Activated CD8-positive, alpha-beta memory T cell treated with anti-CD3 and anti-CD28 coated beads, Interleukin-2, amount 50 U/mL, for 1 hour (primary cell): Measurements from ENCODE around the gene PLA1A.
"Not testable (repeated sequence)": the region's sequence is repeated elsewhere in the genome, so short reads cannot be mapped to it uniquely, and the experiment has no call there.

Source experiments
- DNase-seq: peaks from one replicate; pipeline ENCODE4 v3.0.0-alpha.2; 2020; ENCODE audit errors: extremely low read depth

Gene PLA1A

DNA sequence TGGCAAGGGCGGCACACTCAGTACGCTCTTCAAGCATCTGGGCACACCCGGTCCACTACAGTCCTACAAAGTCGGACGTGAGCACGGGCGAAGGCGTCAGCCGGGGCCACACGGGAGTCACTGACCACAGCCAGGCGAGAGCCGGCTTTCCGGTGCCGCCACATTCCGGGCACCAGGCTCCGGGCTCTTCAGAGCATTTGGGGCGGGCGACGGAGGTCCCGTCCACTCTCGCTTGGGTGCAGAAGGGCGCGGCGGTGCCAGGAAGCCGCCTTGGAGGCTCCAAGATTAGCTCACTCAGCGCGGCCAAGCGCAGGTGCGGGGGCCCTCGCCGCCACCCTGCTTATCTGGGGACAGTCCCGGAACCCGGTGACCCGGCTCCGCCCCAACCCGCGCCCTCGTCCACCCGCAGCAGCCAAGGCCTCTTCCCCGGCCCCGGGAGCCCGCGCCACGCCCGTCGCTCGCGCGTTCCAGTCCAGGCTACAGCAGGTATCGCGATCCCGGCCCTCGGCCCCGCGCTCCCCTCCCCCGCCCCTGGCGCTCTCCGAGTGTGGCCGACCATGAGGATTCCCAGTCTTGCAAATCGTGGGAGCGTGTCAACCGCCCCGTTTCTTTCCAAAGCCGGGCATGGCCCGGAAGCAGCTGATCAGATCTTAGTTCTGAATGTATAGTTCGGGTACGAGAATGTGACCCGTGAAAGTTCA is 18.2 kb upstream of the PLA1A start, which contains the start of gene ADPRH:
Gene ADPRH, plus strand, starts transcription at position 127 of the 701 bp plus-strand sequence. CDS start 2,678 bp downstream, outside the sequence.
- no peak for DNase-seq

DNA sequence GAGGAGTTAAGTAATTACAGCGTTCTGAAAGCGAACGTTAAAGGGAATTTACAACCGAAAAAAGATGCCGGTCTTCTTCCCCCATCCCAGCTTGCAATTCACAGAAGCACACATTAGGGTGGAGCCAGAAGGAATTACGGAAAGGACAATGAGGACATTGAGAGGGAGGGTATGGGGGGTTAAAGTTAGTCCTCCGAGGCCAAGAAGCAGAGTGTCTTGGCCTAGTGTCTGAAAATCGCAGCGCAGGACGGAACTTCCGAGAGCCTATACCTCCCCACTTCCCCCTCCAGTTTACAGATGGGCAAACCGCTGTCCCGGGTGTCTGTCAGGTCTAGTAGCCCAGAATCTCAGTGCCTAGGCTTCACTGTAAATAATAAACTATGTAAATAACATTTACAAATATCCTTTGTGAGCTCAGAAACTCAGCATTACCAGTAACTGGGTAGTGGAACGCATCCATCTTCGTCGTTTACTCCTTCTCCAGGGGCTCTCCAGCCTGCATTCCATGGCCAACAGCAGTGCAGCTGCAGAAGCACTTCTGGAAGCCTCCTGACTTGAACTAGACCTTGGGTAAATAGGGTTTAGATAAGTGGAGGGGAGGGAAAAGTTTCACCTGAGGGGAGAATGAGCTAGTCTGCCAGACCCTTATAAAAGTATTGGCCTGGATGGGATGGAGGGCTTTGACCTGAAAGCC is 17.5 kb upstream of the PLA1A start:
- DNase-seq = no peak

DNA sequence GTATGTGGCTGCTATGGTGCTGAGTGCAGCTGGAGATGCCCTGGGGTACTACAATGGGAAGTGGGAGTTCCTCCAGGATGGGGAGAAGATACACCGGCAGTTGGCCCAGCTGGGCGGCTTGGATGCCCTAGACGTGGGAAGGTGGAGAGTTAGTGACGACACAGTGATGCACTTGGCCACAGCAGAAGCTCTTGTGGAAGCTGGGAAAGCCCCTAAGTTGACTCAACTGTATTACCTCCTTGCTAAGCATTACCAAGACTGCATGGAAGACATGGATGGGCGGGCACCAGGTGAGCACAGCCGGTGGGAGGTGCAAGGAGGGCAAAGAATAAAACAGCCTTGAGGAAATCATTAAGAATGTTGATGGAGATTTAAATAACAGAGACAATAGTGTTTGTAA is 15.5 kb upstream of the PLA1A start:
- DNase-seq = no peak

DNA sequence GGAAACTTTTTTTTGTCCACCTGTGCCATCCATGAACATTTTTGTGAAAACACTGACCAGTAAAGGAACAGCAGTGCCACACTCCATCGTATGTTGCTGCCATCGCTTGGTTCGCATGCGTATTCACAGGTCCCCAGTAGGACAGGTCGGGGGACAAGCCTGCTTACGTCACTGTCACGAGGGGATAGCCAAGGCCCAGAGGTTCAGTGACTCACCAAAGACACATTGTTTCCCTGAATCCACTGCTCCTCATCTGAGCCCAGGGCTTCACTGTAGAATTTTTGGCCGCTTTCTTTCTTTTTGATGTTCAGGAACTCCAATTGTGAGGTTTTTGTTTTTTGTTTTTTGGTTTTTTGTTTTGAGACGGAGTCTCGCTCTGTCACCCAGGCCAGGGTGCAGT is 12.5 kb upstream of the PLA1A start:
- DNase-seq = no peak

DNA sequence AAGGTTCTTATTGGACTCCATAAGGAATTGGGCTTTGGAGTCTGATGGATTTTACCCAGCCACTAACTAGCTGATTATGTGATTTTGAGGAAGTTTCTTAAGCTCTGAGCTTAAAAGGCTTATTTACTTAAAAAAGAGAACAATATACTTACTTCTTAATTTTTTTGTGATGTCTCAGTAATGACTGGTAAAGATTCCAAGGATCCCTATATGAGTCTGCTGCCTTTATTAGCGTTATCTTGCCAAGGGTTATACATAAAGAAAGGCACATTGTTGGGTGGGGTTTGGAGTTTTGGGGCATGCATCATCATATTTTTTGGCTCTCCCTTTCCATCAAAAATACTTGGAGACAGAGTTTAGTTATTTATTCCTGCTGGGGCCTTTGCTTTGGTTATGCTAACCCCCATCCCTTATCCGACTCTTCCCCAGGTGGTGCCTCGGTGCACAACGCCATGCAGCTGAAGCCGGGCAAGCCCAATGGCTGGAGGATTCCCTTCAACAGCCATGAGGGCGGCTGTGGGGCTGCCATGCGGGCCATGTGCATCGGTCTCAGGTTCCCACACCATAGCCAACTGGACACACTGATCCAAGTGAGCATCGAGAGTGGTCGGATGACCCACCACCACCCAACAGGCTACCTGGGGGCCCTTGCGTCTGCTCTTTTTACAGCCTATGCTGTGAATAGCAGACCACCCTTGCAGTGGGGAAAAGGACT is 11.7 kb upstream of the PLA1A start:
- no peak for DNase-seq

DNA sequence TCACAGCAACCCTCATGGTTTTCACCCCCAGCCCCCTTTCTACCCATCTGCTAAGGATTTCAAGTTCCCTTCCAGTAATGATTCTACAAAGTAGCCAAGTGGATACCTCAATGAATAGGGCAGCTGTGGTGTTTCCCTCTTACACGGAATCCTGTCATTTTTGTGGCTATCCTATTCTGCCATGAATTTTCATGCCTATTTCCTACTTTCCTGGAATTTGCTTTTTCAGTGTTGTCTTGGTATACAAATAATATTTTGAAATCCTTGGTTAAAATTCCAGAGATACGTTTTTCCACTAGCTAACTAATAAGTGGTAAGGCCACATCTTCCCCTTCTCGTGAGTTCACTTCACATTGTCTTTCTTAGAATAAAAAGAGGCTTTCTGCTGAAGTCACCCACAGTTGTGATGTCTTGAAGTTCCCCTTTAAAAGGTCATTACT is 10.9 kb upstream of the PLA1A start:
- DNase-seq = no peak

DNA sequence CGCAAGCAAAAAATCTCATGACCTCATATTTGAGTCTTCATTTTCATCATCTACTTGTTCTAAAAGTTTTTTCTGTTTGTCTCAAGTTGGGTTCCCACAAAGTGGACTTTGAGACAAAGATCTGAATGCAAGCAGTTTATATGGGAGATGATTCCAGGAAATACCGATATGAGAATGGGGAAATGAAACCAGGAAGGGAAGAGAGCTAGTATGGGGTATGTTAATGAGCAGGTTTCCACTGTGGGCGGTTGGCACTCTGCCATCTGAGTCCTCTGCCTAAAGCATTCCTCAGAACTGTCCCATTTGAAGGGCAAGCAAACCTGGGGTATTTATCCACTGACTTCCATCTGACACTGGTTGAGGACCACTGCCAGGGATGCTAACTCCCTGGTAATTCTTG is 9.6 kb upstream of the PLA1A start:
- DNase-seq = no peak

DNA sequence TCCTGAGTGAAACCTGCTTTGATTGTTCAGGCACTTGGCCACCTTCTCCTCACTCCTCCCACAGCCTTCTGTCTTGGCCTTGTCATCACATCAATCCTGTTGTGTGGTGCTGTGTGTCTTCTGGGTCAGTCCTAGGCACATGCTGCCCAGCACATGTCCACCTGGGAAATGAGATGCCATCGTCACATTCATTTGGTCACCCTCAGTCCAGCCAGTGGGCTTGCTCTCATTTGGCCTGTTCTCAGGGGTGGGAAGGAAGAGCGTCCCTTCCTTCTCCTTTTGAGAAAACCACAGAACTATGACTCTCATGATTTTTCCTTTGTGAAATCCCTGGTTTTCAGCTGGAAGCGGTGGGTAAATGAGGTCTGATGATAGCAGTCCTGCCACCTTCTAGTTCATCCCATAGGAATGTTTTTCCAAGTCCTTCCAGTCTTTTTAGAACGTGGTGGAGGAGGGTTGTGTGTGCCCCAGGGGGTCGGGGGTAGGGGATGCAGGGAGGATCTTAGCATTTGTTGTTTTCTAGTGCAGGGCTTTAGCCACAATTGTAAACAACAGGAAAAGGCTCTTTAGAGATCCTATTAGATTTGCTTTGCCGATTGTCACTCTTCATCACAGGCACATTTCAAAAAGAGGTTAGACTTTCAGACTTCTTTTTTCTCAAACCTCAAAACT is 8.4 kb upstream of the PLA1A start:
- DNase-seq = no peak

DNA sequence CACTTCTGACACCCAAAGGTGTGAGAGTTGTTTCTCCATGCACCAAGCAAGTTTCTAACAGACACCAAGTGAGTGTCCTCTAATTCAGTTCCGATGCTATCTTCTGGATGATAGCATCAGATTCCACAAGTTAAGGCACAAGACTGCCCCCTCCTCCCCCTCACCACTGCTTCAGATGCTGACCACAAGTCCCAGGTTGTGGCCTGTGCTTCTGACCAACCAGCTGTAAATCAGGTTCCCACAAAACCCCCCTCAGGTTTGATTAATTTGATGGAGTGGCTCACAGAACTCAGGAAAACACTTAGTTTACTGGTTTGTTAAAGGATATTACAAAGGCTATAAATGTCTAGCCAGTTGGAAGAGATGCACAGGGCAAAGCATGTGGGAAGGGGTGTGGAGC is 7.0 kb upstream of the PLA1A start:
- DNase-seq = no peak

DNA sequence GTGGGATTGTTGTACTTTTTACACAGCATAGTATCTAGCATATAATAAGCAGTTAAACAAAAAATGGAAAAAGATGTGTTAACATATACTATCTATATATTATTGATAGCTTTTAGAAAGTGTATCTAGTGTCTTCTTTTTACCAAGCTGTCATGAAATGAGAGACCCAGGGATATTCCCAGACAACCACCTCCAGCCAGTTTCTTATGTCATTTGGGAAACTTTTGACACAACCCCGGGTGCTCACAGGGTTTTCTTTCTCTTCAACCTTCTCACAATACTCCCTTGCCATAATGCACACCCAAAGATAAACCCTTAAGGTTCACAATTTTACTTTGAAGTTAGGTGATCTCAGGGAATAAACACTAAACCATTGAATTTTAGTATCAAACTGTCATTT is 4.8 kb upstream of the PLA1A start:
- DNase-seq = no peak

DNA sequence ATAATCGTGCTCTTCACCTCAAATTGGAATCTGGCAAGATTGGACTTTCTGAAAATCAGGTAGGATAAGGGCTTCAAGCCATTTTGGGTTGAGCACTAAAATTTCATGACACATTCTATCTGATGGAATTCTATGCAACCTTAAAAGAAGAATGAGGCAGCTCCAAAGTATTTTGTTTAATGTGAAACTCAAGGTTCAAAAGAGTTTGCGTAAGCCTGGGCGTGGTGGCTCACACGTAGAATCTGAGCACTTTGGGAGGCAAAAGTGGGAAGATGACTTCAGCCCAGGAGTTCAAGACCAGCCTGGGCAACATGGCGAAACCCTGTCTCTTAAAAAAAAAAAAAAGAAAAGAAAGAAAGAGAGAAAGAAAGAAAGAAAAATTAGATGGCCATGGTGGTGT is 3.6 kb upstream of the PLA1A start:
- DNase-seq = no peak

DNA sequence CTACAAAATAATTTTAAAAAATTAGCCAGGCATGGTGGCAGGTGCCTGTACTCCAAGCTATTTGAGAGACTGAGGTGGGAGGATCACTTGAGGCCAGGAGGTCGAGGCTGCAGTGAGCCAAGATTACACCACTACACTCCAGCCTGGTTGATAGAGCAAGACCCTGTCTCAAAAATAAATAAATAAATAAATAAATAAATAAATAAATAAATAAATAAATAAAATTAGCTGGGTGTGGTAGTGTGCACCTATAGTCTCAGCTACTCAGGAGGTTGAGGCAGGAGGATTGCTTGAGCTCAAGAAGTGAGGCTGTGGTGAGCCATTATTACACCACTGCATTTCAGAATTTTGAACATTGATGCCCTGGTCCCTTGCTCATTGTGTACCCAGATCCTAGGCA is 2.8 kb upstream of the PLA1A start:
- DNase-seq = not testable (repeated sequence)

DNA sequence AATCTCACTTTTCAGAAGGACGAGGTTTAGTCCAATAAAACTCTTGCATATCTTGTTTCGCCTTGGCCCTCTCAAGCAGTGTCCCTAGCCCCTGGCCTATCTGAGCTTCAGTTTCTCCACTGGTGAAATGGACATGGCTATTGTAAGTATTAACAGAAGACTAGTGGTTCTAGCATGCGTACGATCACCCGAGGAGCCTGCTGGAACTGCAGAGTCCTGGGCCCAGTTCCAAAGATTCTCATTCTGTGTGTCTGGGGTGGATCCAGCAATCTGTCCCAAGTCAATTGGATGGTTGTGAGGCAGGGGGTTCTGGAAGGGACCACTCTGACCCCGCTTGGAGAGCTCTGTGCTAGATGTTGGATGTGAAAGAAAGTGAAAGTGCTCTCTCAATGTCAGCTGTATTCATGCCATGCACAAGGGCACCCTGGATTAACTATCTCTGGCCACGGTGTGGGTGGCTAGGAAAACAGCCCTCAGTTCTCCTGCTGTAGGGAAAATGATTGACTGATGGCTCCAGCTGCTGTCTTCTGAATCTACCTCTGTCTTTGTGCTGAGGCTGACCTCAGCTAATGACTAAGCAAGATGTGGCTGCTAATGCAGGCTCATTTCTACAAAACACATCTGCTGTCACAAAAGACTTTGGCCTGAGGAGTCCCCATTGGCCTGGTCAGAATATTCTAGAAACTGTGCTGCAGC is 1.9 kb upstream of the PLA1A start:
- DNase-seq = no peak

DNA sequence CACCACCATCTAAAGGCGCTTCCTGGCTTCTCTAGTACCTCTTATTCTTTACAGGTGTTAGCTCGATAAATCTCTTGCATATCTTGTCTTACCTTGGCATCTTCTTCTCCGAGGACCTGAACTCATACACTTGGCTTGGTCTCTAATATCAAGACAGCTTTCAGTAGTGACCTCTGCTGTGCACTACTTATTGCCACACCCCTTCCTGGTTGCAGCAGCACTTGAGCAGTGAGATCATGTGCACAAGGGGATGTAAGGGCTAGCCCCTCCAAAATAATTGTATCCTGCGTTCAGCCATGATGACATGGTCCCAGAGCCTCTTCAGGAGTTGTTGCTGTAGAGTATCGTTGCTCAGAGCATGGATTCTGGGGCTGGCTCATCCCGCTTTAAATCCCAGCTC is 1.3 kb upstream of the PLA1A start:
- no peak for DNase-seq

DNA sequence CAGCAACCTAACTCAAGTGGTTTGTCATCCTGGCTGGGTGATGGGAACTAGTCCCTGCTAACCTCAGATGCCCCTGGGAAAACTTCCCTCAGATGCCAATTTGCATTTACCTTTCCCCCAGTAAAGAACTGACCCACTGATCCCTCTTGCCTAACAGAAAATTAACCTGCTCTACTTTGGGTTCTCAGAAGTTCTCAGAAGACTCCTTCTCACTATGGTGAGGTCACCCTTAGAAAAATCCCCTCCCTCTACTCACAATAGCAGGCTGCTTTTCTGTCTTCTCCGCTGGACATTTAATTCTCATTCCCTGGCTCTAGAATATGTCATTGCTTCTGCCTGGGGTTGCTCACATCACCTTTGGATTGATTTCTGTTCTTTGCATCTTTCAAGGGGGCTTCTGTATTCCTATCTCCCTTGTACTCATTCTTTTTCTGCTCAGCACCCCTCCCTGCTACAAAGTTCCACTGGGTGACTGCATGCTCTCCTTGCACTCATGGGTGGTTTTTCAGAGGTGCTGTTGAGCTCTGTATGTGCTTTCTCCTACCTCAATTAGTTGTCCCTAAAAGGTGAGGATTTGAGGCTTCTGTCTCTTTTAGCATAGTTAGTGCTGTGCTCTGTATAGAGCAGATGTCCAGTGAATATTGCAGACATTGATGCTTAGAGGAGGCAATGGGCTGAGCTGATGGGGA is 869 bp downstream of the PLA1A start:
- DNase-seq = no peak

DNA sequence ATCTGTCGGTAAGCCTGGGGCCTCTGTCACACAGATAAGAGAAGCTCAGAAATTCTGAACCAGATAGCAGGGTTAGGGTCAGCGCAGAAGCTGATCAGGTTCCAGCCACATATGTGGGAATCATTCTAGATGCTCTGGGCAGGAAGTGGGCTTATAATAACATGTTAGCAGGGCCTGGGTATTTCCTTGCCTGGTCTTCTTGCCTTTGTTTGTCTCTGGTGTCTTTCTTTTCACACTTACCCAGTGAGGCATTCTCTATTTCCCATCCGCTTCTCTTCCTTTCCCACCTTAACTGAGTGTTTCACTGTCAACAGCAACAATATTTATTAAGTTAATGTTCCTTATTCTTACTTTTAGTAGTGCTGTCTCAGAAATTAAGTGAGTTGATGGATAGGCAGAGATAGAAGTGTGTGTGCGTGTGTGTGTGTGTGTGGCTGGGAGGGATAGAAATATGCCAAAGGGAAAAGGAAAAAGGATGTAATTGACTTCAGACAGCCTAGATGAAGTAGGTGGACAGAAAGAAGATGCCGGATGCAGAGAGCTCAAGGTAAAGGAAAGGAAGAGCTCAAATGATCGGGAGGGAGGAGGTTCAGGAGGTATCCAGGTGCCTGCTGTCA is 2.0 kb downstream of the PLA1A start:
- DNase-seq = no peak

DNA sequence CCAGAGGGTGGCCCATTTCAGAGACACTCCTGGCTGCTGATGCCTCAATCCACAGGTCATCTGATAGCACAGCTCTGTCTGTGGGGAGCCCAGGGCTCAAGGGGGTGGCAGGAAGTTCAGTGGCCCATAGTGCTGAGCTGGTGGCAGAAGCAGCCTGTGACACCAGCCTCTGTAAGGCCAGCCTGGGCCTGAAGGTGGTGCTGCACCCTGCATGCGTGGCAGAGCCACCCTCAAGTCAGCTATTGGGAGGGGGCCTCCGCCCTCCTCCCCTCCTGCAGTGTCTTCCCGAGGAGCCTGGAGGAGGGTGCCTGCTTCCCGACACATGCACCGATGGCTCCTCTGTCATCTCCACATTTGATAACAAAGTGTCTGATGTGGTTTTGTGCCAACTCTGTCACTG is 3.0 kb downstream of the PLA1A start:
- DNase-seq = no peak

DNA sequence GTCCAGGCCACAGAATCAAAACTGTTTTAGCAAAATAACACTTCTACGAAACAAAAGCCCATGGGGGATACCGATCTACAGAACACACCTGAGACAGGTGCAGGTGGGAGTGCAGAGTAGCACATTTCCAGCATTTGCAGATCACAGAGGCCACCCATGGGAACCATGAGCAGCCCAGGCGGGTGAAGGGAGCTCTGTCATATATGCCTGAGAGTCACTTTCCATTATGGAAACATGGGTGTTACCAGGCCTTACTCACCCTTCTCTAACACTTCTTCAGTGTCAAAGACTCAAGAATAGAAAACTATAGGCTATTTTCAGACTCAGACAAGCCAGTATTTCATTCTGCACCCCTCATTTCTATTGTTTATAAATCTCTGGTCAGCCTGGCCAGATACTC is 3.5 kb downstream of the PLA1A start:
- no peak for DNase-seq

DNA sequence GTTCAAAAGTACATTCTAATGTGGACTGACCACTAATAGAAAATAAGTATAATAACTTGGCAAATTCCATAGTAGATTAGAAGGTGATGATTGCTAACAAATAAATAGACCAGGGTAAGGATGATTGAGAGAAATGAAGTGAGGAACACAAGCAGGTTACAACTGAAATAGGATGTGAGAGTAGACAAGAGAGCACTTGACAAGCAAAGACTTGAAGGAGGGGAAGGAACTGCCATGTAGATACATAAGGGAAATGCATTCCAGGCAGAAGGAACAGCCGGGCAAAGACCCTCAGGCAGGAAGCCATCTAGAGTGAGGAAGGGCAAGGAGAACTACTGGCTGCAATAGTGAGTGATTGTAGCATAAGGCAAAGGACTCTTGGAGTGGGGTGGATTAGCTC is 5.0 kb downstream of the PLA1A start:
- no peak for DNase-seq

DNA sequence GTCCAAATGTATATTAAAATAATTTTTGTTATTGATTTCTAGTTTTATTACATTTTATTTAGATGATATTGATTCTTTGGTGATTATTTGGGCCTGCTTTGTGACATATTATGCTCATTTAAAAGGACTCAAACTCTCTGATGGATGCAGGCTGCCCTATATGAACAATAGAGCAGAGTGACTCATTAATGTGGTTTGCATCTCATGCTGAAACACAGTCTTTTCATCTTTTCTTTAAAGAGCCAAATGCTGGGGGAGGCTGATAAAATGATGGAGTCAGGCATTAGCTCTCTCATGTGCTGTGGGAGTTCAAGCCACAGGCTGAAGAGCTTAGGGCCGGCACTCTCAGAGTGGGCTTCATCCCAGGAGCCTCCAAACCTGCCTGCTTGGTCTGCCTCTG is 7.2 kb downstream of the PLA1A start:
- DNase-seq = no peak
